ENCODE data around the gene IRS2. TPM values are rescaled to one million over a fixed set of nuclear protein-coding genes. Genes with fewer than 3 reads are reported as not detected.
"Not testable (repeated sequence)": the region's sequence is repeated elsewhere in the genome, so short reads cannot be mapped to it uniquely, and the experiment has no call there.

The IRS2 gene
- 1.4 and 2.3 TPM in 2 replicates for total RNA-seq (2014; rRNA removed; shearing (Covaris generic))

GRCh38 chr13:109786457-109787134, at the start of gene IRS2:
IRS2 (minus strand) TSS chr13:109786583; CDS start chr13:109786053, 530 bp downstream.
- DNase-seq (ENCODE audit: low spot score): peak; percentile 85

- no peak for DNase-seq (ENCODE audit: low spot score)
These were observed 48.8 kb upstream of the IRS2 start for GRCh38 chr13:109834973-109835720.

- DNase-seq (ENCODE audit: low spot score): no peak
These were observed 47.6 kb upstream of the IRS2 start for GRCh38 chr13:109833940-109834339.

GRCh38 chr13:109833071-109833470, 46.7 kb upstream of the IRS2 start:
- DNase-seq (ENCODE audit: low spot score): no peak

GRCh38 chr13:109828591-109829316, 42.4 kb upstream of the IRS2 start:
- DNase-seq (ENCODE audit: low spot score): not testable (repeated sequence)

GRCh38 chr13:109823201-109823600, 36.8 kb upstream of the IRS2 start:
- DNase-seq (ENCODE audit: low spot score): not testable (repeated sequence)

GRCh38 chr13:109821103-109821502, 34.7 kb upstream of the IRS2 start:
- DNase-seq (ENCODE audit: low spot score): no peak

GRCh38 chr13:109819874-109820273, 33.5 kb upstream of the IRS2 start:
- no peak for DNase-seq (ENCODE audit: low spot score)

GRCh38 chr13:109818886-109819285, 32.5 kb upstream of the IRS2 start:
- no peak for DNase-seq (ENCODE audit: low spot score)

- no peak for DNase-seq (ENCODE audit: low spot score)
These were observed 31.5 kb upstream of the IRS2 start for GRCh38 chr13:109817591-109818535.

GRCh38 chr13:109816808-109817203, 30.4 kb upstream of the IRS2 start:
- peak; percentile 18 for DNase-seq (ENCODE audit: low spot score)

- DNase-seq (ENCODE audit: low spot score): no peak
These were observed 29.9 kb upstream of the IRS2 start for GRCh38 chr13:109816112-109816807.

- no peak for DNase-seq (ENCODE audit: low spot score)
These were observed 29.3 kb upstream of the IRS2 start for GRCh38 chr13:109815651-109816050.

GRCh38 chr13:109813663-109814062, 27.3 kb upstream of the IRS2 start:
- no peak for DNase-seq (ENCODE audit: low spot score)

- no peak for DNase-seq (ENCODE audit: low spot score)
These were observed 26.0 kb upstream of the IRS2 start for GRCh38 chr13:109812382-109812781.

GRCh38 chr13:109810761-109811510, 24.6 kb upstream of the IRS2 start:
- DNase-seq (ENCODE audit: low spot score): no peak

- DNase-seq (ENCODE audit: low spot score): no peak
These were observed 23.0 kb upstream of the IRS2 start for GRCh38 chr13:109809216-109809932.

GRCh38 chr13:109807345-109807744, 21.0 kb upstream of the IRS2 start:
- DNase-seq (ENCODE audit: low spot score): no peak

GRCh38 chr13:109804654-109805053, 18.3 kb upstream of the IRS2 start:
- no peak for DNase-seq (ENCODE audit: low spot score)

Measured in A172 (cell line).